ENCODE data around the gene SLC6A4.
"Not testable (repeated sequence)": the region's sequence is repeated elsewhere in the genome, so short reads cannot be mapped to it uniquely, and the experiment has no call there.

DNA sequence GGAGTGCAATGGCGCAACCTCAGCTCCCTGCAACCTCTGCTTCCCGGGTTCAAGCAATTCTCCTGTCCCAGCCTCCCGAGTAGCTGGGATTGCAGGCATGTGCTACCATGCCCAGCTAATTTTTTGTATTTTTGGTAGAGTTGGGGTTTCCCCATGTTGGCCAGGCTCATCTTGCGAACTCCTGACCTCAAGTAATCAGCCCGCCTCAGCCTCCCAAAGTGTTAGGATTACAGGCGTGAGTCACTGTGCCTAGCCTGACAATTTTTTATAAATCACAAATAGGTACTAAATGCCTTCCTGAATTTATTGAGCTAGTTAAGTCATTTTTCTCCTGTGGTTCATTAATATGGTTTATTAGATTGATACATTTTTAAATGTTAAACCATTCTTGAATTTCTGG, 87.6 kb downstream of the SLC6A4 start:
- TF ChIP-seq, protein P1, sequence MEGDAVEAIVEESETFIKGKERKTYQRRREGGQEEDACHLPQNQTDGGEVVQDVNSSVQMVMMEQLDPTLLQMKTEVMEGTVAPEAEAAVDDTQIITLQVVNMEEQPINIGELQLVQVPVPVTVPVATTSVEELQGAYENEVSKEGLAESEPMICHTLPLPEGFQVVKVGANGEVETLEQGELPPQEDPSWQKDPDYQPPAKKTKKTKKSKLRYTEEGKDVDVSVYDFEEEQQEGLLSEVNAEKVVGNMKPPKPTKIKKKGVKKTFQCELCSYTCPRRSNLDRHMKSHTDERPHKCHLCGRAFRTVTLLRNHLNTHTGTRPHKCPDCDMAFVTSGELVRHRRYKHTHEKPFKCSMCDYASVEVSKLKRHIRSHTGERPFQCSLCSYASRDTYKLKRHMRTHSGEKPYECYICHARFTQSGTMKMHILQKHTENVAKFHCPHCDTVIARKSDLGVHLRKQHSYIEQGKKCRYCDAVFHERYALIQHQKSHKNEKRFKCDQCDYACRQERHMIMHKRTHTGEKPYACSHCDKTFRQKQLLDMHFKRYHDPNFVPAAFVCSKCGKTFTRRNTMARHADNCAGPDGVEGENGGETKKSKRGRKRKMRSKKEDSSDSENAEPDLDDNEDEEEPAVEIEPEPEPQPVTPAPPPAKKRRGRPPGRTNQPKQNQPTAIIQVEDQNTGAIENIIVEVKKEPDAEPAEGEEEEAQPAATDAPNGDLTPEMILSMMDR (IDR thresholded peaks at IDR 0.05 in 8 of 11, conservative IDR thresholded peaks at IDR 0.05 in 3 of 11): not testable (repeated sequence)
- TF ChIP-seq POLR2A (IDR thresholded peaks at IDR 0.05): not testable (repeated sequence)

Data from spleen (tissue), 7 donors.